ENCODE results near the gene SLA2. TPM values are rescaled to one million over a fixed set of nuclear protein-coding genes. Genes with fewer than 3 reads are reported as not detected.

The SLA2 gene
- total RNA-seq, 2 experiments from 2014 or later: 87.3 to 92.7 TPM

DNA sequence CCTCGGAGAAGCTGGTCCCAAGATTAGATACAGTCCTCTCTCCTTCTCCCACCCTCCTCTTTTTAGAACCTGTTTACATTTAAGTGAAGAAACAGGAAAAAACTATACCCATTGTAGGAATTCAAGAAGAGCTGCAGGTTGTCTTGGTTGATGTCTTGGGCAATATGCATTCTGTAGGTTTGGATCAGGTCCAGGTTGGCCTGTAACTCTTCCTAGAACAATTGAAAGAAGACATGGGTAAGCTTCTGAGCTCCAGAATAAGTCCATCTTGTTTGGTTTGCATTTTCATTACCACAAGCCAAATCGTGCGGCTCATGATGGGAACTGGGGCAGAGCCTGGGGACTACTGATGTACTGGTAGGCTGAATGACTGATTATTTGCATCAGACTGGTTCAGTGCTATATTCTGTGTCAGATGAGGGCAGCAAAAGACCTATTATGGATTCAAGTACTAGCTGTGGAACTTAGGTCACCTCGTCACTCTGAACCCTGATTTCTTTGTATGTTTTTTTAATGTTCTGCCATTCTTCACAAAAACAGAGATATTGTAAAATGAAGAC lies 20.3 kb upstream of the SLA2 start:
- DNase-seq: no peak
- H3K9me3 Mint-ChIP-seq: no peaks in the 10 kb centered on the region
- H3K4me3 Mint-ChIP-seq: no peak overlapping the region
- ChIA-PET POLR2A (no interaction called here), CTCF (interaction anchor here (0.7 to 1.9 kb wide), 10 partner anchors 12 to 377 kb away, joined by 3 to 7 read pairs (median 4); partner anchors contain the start of genes DSN1 and SLA2)
- H3K36me3 Mint-ChIP-seq (ENCODE audit: low read depth): peaks cover 21% of the 10 kb centered on the region
- no peaks in the 10 kb centered on the region for H3K27me3 Mint-ChIP-seq
- peak overlapping the region; percentile 33 for H3K27ac Mint-ChIP-seq
- H3K4me1 Mint-ChIP-seq: peaks cover 5% of the 10 kb centered on the region

DNA sequence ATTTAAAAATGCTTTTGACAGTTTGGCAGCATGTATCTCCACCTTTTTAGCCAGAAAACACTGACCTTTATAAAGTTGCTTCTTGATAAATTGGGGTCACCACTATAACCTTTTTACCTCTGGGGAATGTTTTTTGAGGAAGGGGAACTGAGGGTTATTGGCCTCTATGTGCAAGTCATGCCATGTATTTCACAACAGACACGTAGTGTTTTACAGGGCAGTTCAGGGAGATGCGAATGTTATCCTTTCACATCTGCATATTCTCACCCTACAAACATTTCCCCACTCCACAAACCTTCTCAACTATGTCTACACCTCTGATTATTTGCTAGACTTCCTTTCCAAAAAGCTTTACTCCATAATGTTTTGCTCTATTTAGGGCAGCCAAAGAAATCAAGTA lies 17.0 kb upstream of the SLA2 start:
- Mint-ChIP-seq H3K4me1 (peaks cover 23% of the 10 kb centered on the region), H3K4me3 (no peak overlapping the region), H3K27ac (no peak overlapping the region), H3K27me3 (no peaks in the 10 kb centered on the region), H3K36me3 (ENCODE audit: low read depth) (peaks cover 30% of the 10 kb centered on the region), H3K9me3 (no peaks in the 10 kb centered on the region)
- CTCF ChIA-PET: no interaction called here
- DNase-seq: no peak
- POLR2A ChIA-PET: no interaction called here

DNA sequence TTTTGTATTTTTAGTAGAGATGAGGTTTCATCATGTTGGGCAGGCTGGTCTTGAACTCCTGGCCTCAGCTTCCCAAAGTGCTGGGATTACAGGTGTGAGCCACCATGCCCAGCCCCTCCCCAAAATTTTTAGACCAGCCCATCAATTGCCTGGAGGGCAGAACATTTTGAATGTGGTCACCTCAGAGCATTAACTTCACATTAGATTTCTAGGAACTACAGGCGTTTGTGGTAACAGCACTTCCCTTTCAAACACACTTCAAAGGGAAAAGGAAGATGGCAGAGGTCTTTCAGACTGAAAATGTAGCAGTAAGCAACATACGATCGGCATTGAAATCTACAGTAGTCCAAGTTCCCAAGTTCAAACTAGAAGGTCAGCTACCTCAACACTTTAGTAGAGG lies 12.3 kb upstream of the SLA2 start:
- Mint-ChIP-seq H3K27ac (peak overlapping the region; percentile 87), H3K27me3 (no peaks in the 10 kb centered on the region), H3K9me3 (no peaks in the 10 kb centered on the region), H3K36me3 (ENCODE audit: low read depth) (peaks cover 29% of the 10 kb centered on the region), H3K4me1 (peaks cover 38% of the 10 kb centered on the region), H3K4me3 (peak overlapping the region; percentile 59)
- DNase-seq: peak; percentile 59
- POLR2A ChIA-PET: no interaction called here
- CTCF ChIA-PET: interaction anchor here (0.6 to 2.0 kb wide), 4 partner anchors 9 to 173 kb away, joined by 3 to 5 read pairs (median 4); partner anchors contain the start of gene RAB5IF

- CTCF ChIA-PET: interaction anchor here (0.6 to 1.4 kb wide), 3 partner anchors 20 to 112 kb away, joined by 3 to 4 read pairs (median 3); no protein-coding TSS in a partner anchor
- POLR2A ChIA-PET: no interaction called here
- no peak for DNase-seq
- Mint-ChIP-seq H3K36me3 (ENCODE audit: low read depth) (peaks cover 33% of the 10 kb centered on the region), H3K27me3 (no peaks in the 10 kb centered on the region), H3K4me3 (no peak overlapping the region), H3K9me3 (no peaks in the 10 kb centered on the region), H3K4me1 (peaks cover 38% of the 10 kb centered on the region), H3K27ac (peak overlapping the region; percentile 6)
Measured at GRCh38 chr20:36656733-36657132, 10.7 kb upstream of the SLA2 start.

GRCh38 chr20:36655004-36655403 lies 9.0 kb upstream of the SLA2 start:
- H3K36me3 Mint-ChIP-seq (ENCODE audit: low read depth): peaks cover 33% of the 10 kb centered on the region
- ChIA-PET POLR2A (interaction anchor here (0.9 kb wide), 1 partner anchor 9 kb away, joined by 3 read pairs; the partner anchor contains the start of gene SLA2), CTCF (interaction anchor here (0.5 to 3.0 kb wide), 5 partner anchors 9 to 53 kb away, joined by 3 to 7 read pairs (median 4); partner anchors contain the start of gene SLA2)
- DNase-seq: no peak
- no peaks in the 10 kb centered on the region for H3K9me3 Mint-ChIP-seq
- H3K27me3 Mint-ChIP-seq: no peaks in the 10 kb centered on the region
- H3K4me1 Mint-ChIP-seq: peaks cover 30% of the 10 kb centered on the region
- no peak overlapping the region for H3K4me3 Mint-ChIP-seq
- H3K27ac Mint-ChIP-seq: no peak overlapping the region

- Mint-ChIP-seq H3K4me1 (peaks cover 30% of the 10 kb centered on the region), H3K9me3 (no peaks in the 10 kb centered on the region), H3K27ac (peak overlapping the region; percentile 41), H3K4me3 (no peak overlapping the region), H3K36me3 (ENCODE audit: low read depth) (peaks cover 32% of the 10 kb centered on the region), H3K27me3 (no peaks in the 10 kb centered on the region)
- ChIA-PET CTCF (interaction anchor here (0.5 to 3.0 kb wide), 5 partner anchors 9 to 54 kb away, joined by 3 to 7 read pairs (median 4); partner anchors contain the start of gene SLA2), POLR2A (interaction anchor here (0.9 kb wide), 1 partner anchor 8 kb away, joined by 3 read pairs; the partner anchor contains the start of gene SLA2)
- no peak for DNase-seq
Measured at GRCh38 chr20:36654506-36654905, 8.5 kb upstream of the SLA2 start.

GRCh38 chr20:36653456-36653855 lies 7.5 kb upstream of the SLA2 start:
- CTCF ChIA-PET: interaction anchor here (3.0 kb wide), 1 partner anchor 12 kb away, joined by 7 read pairs; no protein-coding TSS in a partner anchor
- Mint-ChIP-seq H3K4me3 (no peak overlapping the region), H3K36me3 (ENCODE audit: low read depth) (peaks cover 28% of the 10 kb centered on the region), H3K9me3 (no peaks in the 10 kb centered on the region), H3K27ac (no peak overlapping the region), H3K27me3 (no peaks in the 10 kb centered on the region), H3K4me1 (peaks cover 25% of the 10 kb centered on the region)
- POLR2A ChIA-PET: no interaction called here
- no peak for DNase-seq

DNA sequence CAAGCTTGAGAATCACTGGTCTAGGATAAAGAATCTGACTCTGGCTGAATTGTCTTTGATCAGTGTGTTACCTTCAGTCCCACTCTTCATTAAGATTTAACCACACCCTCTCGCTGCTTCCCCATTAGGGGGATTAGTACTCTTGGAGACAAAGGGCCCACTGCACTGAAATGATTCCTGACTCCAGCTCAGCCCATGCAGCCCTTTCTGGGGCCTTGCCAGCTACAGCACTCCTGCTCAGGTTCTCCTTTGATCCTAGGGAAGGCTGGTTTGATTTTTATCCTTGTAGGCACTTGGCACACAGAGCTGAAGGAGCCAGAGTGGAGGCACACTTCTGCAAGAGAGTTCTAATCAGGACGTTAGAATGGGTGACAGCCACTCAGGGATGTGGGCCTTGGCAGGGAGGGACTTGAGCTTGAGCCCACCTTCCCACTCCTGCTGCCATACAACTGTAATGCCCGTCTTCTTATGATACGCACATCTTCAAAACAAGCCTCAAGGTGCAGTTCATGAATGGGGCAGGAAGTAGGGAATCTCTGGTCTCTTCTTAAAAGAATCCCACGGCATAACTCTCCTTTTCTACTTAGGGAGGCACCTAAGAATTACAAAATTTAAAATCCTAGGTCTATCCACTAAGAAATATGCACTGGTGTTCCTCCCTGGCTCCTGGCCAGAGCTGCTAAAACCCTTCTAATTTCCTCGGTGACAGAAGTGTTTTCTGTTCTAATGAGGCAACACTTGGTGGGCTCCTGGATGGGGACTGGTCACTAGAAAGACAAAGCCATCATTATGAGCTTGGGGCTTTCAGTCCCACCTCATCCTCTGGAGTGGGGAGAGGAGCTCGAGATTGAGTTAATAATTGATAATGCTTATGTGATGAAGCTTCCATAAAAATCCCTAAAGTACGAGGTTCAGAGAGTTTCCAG lies 1.5 kb upstream of the SLA2 start:
- H3K4me3 Mint-ChIP-seq: peak overlapping the region; percentile 25
- ChIA-PET CTCF (interaction anchor here (1.0 to 1.5 kb wide), 3 partner anchors 24 to 127 kb away, joined by 3 read pairs; no protein-coding TSS in a partner anchor), POLR2A (interaction anchor here (0.7 kb wide), 1 partner anchor 182 kb away, joined by 4 read pairs; no protein-coding TSS in a partner anchor)

GRCh38 chr20:36646678-36647077 lies 682 bp upstream of the SLA2 start:
- Mint-ChIP-seq H3K4me1 (peaks cover 53% of the 10 kb centered on the region), H3K4me3 (peak overlapping the region; percentile 25), H3K36me3 (ENCODE audit: low read depth) (peaks cover 38% of the 10 kb centered on the region), H3K9me3 (no peaks in the 10 kb centered on the region), H3K27ac (peak overlapping the region; percentile 95), H3K27me3 (no peaks in the 10 kb centered on the region)
- ChIA-PET CTCF (interaction anchor here (0.6 to 1.7 kb wide), 6 partner anchors 8 to 508 kb away, joined by 3 to 16 read pairs (median 4); partner anchors contain the start of gene RAB5IF), POLR2A (interaction anchor here (0.7 to 0.9 kb wide), 2 partner anchors 8 to 181 kb away, joined by 3 to 4 read pairs; no protein-coding TSS in a partner anchor)
- no peak for DNase-seq

More for the DNA sequence above, 1.5 kb upstream of the SLA2 start:
- no peak for DNase-seq
- Mint-ChIP-seq H3K4me1 (peaks cover 46% of the 10 kb centered on the region), H3K36me3 (ENCODE audit: low read depth) (peaks cover 32% of the 10 kb centered on the region), H3K27ac (peak overlapping the region; percentile 95), H3K27me3 (no peaks in the 10 kb centered on the region), H3K9me3 (no peaks in the 10 kb centered on the region)

GRCh38 chr20:36645353-36645752 lies 643 bp downstream of the SLA2 start:
- Mint-ChIP-seq H3K27ac (peak overlapping the region; percentile 95), H3K9me3 (no peaks in the 10 kb centered on the region), H3K36me3 (ENCODE audit: low read depth) (peaks cover 44% of the 10 kb centered on the region), H3K27me3 (no peaks in the 10 kb centered on the region), H3K4me1 (peaks cover 55% of the 10 kb centered on the region), H3K4me3 (peak overlapping the region; percentile 97)
- ChIA-PET POLR2A (interaction anchor here (0.6 to 1.0 kb wide), 2 partner anchors 23 to 34 kb away, joined by 4 read pairs; no protein-coding TSS in a partner anchor), CTCF (interaction anchor here (0.7 to 1.7 kb wide), 9 partner anchors 10 to 218 kb away, joined by 3 to 16 read pairs (median 4); partner anchors contain the start of gene RAB5IF)
- no peak for DNase-seq

- H3K4me1 Mint-ChIP-seq: peaks cover 55% of the 10 kb centered on the region
- H3K36me3 Mint-ChIP-seq (ENCODE audit: low read depth): peaks cover 47% of the 10 kb centered on the region
Measured at GRCh38 chr20:36644706-36645095, 1.3 kb downstream of the SLA2 start.

DNA sequence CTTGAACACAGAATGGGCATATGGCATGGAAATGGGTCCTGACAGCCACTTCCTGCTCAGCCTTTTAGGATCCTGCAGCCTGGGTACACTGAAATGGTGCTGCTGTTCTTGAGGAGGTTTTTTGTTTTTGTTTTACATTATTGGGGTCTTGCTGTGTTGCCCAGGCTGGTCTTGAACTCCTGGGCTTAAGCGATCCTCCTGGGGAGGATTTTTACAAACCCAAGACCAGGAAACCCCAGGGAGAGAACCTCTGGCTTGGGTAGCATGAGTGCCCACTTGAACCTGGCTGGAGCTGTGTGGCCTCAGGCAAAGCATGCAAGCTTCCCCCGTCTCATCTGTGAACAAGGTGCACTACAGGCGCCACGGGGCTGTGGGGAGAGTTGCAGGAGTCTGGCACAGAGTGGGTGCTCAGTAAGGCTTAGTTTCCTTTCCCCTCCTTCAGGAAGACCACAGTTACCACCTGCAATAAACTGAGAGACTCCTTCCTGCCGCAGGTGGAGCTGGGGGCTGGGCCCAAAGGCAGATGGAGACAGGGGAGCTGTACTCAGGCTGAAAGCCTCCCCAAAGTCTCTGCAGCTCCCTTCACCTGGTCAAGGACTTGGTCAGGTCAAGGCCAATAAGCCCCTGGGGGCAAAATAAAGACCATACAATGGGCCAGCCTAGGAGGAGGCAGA lies 1.8 kb downstream of the SLA2 start:
- ChIA-PET CTCF (interaction anchor here (0.5 to 1.4 kb wide), 8 partner anchors 11 to 238 kb away, joined by 3 to 4 read pairs (median 3); partner anchors contain the start of gene RAB5IF), POLR2A (interaction anchor here (0.6 to 0.7 kb wide), 2 partner anchors 53 to 690 kb away, joined by 3 read pairs; partner anchors contain the start of gene SCAND1)
- Mint-ChIP-seq H3K27ac (peak overlapping the region; percentile 95), H3K27me3 (no peaks in the 10 kb centered on the region), H3K4me1 (peaks cover 55% of the 10 kb centered on the region), H3K9me3 (no peaks in the 10 kb centered on the region), H3K4me3 (peak overlapping the region; percentile 97), H3K36me3 (ENCODE audit: low read depth) (peaks cover 48% of the 10 kb centered on the region)
- DNase-seq: peak; percentile 72

More at GRCh38 chr20:36644706-36645095, 1.3 kb downstream of the SLA2 start:
- Mint-ChIP-seq H3K4me3 (peak overlapping the region; percentile 97), H3K27me3 (no peaks in the 10 kb centered on the region), H3K27ac (peak overlapping the region; percentile 95), H3K9me3 (no peaks in the 10 kb centered on the region)
- POLR2A ChIA-PET: interaction anchor here (0.7 kb wide), 1 partner anchor 53 kb away, joined by 3 read pairs; no protein-coding TSS in a partner anchor
- CTCF ChIA-PET: interaction anchor here (0.5 to 1.4 kb wide), 7 partner anchors 12 to 238 kb away, joined by 3 to 4 read pairs (median 3); no protein-coding TSS in a partner anchor
- peak; percentile 24 for DNase-seq

All from activated CD4-positive, alpha-beta T cell treated with anti-CD3 and anti-CD28 coated beads, Interleukin-2, amount 10 ng/mL, durations not matched to agents 7 days and 5 days (primary cell).